Measurements from ENCODE around the gene PROK2. TPM values are rescaled to one million over a fixed set of nuclear protein-coding genes. Genes with fewer than 3 reads are reported as not detected.

PROK2 gene, protein sequence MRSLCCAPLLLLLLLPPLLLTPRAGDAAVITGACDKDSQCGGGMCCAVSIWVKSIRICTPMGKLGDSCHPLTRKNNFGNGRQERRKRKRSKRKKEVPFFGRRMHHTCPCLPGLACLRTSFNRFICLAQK
- polyA plus RNA-seq (ENCODE audit: insufficient read length), result 0.30 TPM

DNA sequence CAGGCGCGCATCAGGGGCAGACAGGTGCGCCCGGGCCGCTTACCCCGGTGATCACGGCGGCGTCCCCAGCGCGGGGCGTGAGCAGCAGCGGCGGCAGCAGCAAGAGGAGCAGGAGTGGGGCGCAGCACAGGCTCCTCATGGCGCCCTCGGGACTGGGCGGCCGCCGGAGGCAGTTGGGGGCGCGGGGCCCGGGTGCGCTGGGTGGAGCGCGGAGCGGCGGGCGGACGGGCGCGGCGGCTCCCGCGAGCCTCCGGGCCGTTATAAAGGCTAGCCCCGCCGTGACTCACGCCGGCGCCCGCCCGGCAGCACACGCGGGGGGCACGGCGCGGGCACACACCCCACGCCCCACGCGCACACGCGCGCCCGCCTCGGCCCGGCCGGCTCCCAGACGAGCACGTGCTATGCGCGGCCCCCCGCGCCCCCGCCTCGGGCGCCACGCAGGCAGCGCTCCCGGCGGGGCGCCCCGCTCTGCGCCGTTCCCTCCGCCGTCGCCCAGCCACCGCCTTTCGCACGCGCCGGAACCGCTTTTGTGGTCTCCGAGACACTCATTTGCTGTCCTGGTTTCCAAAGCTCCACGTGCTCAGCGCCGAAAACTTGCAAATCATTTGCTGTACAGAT, at the start of gene PROK2:
Gene PROK2 (minus strand): TSS at position 235 of the 618 bp plus-strand sequence. CDS start 96 bp downstream, at position 139.
- DNase-seq, result peak; percentile 32

DNA sequence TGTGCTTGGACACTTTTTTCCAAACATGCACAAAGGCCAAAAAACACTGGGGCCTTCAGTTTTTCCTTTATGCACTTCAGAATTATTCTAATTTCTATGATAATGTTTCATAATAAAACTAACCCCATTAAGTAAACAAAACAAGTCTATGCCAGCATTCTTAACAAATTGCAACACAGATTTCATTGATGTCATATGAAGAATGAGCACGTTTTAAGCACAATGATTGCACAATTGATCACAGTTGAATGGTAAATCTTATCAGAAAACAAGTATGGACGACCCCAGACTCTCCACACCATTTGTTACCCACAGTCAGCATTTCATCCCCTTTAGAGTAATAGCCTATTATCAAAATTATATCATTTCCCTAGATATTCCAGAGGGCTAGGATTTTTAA, 46.7 kb upstream of the PROK2 start:
- DNase-seq, result no peak

DNA sequence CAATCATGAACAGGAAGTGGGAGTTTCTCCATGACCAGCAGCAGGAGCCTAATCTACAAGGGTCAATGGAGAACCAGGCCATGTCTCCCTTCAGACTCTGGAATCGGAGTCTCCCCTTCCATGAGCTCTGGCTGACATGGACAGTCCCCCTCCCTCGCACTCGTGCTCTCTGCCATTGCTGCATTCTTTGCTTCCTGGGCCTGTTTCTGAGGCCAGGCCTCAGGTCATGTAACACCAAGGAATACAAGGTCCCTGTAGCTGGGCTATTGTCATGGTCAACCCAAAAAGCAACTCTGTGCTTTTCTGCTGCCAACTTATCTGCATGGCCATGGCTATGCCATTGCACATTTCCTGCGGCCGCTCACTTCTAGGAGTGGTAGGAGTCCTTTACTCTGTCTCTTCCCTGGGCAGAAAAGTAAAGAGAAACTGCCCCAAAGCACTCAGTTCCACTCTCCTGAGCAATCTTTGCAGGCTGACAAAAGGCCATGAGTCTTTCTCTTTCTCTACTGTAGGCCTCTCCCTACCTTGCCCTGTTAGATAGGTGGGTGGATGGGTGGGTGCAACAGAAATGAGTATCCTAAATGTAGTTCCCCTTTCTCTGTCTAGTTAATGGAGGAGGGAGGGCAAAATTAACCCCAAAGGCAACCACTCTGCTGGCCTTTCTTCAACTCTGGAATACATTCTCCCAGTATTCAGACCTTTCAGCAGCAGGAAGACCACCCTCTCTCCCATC, 40.8 kb upstream of the PROK2 start:
- no peak for DNase-seq

DNA sequence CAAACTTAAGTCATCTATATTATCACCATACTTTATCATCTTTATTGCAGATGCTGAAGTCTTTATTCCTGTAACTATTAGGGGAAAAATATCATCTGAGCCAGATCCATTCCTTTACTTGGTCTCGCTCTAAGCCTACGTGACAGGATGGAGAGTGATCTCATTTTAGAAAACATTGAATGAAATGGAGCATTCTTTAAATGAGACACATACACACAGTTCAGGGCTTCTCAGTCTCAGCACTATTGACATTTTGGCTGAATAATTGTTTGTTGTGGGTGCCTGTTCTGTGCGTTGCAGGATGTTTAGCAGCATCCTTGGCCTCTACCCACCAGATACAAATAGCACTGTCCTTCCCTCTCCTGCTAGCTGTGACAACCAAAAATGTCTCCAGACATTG, 36.2 kb upstream of the PROK2 start:
- DNase-seq, result no peak

DNA sequence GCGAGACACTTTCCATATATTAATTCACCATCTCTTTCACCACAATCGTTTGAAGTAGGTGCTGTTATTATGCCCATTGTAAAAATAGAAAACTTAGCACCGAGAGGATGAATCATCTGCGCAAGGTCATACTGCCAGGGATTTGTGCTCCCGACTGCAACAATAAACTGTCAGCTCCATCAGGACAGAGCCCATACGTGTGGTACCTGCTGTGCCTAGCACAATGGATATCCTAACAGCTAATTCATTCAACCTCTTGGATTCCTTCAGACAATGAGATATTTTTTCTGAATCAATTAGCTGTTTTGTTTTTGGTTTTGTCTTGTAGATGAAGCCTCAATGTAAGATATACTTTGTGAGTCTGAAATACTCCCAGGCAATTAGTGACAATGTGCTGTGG, 32.3 kb upstream of the PROK2 start:
- no peak for DNase-seq

DNA sequence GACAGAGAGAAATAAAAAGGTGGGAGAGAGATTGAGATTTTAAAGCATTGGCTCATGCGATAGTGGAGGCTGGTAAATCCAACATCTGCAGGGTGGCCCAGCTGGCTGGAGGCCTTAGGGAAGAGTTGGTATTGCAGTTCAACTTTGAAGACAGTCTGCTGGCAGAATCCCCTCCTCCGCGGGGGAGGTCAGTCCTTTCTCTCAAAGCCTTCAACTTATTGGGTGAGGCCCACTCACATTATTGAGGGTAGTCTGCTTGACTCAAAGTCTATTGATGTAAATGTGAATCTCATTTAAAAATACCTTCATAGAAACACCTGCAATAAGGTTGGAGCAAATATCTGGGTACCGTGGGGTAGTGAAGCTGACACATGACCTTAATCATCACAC, 31.8 kb upstream of the PROK2 start:
- DNase-seq, result no peak

DNA sequence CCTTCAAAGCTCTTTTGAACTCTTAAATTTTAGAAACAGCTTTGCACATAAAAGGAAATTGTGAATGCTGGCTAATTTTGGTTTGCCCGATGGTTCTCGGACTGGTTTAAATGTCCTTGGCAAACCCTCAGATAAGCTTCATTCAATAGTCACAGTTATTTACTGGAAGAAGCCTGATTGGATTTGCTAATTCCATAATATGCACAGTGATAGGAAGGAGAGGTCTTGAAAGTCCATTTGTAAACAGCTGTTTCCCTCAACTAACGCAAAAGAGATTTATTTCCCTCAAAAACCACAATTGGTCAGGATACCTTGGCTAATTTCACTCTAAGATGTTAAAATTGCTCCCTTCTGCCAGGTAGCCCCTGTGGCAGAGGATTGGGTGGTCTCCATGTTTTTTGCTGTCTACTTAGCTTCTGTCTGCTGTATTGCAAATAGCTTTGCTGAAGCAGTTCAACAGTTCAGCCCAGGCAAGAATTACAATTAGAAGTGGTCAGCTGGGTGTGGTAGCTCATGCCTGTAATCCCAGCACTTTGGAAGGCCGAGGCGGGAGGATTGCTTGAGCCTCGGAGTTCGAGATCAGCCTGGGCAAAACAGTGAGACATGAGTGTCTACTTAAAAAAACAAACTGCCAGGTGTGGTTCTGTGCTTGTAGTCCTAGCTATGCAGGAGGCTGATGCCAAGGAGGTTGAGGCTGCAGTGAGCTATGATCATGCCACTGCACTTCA, 30.6 kb upstream of the PROK2 start:
- no peak for DNase-seq

DNA sequence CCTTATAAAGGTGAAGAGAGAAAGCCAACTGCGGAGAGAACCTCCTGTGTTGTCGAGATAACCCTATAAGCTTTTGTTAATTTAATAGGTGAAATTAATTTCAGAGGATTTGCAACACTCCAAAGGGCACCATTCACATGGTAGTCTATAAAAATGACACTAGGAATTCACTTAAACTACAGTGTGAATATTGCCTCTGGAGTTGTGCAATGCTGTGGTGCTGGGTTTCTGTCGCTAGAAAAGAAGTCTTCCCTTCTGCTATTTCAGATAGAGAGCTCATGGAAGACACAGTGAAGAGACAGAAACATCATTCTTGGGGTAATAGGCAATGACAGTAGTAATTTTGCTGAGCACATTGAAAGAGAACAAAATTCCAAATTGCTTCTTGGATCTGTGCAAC, 28.8 kb upstream of the PROK2 start:
- DNase-seq, result no peak

DNA sequence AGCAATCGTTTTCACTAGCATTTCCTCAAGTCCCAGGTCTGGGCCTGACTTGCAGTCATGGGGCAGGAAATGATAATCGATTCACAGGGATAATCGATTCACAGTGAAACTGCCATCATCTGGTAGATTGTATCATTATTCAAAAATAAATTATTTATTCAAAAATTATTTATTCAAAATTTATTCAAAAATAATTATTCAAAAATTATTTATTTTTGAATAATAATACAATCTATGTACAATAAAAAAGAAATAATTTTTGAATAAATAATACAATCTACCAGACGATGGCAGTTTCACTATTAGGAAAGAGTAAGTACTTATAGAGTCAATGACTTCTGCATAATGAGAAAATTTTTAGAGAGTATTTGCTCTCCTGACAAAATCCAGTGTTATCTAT, 28.1 kb upstream of the PROK2 start:
- no peak for DNase-seq

DNA sequence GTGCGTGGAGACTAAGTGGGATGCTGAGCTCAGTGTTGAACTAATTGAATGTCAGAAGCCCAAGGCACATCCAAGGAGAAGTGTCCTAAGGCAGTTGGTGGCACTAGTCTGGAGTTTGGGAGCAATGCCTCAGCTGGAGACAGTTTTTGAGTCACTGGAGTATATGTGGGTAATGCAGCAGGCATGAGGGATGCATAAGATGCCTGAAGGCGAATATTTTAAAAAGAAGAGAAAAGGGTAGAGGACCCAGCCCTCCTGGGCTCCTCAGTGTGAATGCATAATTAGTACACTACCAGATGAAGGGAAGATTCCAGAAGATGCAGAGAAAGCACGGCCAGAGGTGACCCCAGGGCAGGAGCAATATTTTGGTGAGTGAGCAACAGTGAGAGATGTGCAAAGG, 25.1 kb upstream of the PROK2 start:
- DNase-seq, result no peak

DNA sequence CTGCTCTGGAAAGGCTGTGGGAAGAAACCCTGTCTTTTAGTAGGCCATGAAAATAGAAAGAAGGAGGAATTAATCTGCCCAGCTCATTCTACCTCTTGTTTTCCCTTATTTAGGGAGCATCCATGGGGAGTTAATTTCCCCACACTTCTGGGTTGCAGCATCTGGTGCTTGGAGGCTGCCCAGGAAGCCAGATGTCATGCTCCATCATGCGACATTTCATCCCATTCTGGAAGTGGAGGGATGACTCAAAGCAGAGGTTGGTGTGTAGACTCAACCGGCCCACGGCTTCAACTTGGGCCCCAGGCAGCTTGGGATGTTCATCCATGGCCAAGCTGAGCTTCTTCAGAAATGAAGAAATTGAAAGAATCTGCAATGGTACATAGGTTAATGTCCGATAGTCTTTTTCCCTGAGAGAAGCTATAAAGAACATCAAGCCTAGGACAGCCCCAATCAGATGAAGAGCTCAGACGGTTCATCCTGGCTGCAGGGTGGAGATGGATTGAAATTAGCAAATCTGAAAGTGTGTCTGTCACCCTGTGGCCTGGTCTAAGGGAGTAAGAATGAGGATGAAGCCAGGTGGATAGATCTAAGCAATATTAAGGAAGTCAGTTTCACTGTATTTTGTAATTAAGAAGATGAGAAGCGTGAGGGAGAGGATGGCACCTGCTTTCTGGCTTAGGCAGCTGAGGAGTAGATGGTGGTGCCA, 24.5 kb upstream of the PROK2 start:
- no peak for DNase-seq

DNA sequence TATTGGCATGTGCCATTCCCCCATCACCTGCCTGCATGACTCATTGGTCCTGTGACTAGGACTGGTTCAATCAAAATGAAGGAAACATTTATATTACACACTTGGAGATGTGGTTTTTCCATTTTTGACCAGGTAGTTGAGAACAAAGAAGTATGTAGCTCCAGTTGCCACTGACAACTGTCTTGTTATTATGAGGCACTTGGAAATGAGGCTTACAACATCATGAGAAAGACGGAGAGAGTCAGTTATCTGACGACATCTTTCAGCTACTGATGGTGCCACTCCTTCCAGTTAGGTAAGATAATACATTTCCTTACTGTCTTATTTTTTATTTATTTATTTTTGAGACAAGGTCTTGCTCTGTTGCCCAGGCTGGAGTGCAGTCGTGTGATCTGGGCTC, 21.8 kb upstream of the PROK2 start:
- DNase-seq, result no peak

DNA sequence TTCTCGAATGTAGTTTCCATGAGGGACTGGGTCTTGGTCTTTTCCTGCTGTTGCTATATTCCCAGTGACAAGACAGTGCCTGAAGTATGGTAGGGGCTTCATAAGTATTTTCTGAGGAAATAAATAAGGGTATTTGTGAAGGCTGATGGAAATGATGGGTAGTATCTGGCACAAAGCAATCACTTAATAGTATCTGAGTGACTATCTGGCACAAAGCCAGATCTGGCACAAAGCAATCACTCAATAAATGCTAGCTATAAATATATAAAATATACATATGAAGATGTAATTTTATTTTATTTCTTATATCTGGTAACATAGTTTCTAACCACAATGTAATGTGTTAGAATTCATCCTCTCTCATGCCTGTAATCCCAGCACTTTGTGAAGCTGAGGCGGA, 20.7 kb upstream of the PROK2 start:
- no peak for DNase-seq

DNA sequence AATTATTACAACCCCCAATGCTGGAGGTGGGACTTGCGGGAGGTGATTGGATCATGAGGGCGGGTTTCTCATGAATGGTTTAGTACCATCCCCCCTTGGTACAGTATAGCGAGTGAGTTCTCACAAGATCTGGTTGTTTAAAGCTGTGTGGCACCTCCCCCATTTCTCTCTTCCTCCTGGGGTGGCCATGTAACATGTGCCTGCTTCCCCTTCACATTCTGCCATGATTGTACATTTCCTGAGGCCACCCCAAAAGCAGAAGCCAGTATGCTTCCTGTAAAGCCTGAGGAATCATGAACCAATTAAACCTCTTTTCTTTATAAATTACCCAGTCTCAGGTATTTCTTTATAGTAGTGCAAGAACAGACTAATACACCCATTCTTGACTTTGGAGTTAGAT, 20.3 kb upstream of the PROK2 start:
- no peak for DNase-seq

DNA sequence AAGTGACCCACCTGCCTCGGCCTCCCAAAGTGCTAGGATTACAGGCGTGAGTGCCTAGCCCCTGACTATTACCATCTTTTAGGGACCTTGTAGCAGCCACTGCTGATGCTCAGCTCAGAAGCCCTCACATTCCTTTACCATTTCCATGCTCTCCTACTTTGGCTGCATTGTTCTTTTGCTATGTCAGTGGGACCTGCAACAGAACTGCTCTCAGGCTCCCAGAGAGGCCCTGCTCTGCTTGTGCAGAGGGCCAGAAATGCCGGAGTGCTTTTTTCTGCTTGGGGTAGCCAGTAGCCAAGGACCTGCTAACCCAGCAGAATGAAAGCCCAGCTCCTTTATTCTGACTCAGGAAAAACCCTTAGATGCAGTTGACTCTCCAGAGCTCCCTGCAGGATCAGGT, 18.3 kb upstream of the PROK2 start:
- no peak for DNase-seq

DNA sequence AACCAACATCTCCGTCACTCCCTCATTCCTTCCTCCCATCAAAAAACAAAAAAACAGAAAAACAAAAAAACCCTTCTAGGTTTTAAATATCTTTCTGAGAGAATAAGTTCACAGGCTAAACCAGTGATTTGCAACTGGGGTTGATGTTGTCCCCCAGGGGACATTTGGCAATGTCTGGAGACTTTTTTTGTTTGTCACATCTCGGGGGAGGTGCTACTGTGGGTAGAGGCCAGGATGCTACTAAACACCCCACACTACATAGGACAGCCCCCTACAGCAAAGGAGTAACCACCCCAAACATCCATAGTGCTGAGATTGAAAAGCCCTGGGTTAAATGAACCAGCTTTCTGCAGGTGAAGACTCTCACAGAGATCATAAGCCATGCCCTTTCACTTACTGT, 17.0 kb upstream of the PROK2 start:
- DNase-seq, result no peak

DNA sequence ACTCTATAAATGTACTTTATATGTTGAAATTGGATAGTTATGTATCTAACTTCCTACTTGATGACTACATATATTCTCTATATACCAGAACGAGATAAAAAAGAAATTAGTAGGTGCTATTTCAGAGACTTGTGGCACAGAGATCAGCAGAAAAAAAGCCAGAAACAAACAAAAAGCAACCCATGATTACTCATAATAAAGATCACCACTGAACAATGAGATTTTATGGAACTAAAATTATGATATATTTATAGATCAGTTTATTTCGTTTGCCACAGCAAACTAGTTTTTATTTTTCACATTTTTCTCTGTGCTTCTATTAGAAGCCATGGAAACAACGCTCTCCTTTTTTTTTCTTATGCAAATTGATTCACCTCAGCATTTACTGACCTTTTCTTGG, 15.1 kb upstream of the PROK2 start:
- DNase-seq, result no peak

DNA sequence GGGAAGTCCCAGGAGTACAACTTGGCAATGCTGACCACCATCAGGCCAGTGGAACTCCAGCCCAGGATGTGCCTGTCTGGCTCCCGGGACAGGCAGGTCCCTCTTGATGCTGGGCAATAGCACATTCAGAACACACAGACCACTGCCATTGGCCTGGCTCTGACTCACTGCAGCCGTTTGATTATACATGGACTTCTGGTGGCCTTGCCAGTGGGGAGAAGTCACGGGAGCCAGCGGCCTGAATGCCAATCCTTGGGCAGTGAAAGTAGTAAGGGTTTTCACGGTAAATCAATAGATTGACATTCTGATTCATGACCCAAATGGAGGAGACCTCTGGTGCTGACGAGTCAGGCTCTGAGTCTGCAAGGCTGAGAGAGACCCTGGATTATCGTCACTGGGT, 12.5 kb upstream of the PROK2 start:
- no peak for DNase-seq

DNA sequence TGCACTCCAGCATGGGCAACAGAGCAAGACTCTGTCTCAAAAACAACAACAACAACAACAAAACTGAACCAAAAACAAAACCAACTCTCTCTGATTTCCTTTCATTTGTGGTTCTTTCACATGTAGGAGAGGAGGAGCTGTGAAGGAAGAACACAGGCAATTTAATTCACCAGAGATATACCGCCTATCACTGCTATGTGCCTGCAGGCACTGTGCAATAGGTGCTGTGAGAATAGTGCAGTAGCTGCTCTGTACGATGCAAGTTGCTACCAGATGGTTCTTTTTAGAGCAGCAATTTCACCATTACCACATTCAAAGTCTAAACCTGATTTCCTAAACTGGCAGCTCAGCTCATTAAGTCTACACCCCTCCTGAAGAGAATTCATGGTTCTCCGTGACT, 11.3 kb upstream of the PROK2 start:
- no peak for DNase-seq

DNA sequence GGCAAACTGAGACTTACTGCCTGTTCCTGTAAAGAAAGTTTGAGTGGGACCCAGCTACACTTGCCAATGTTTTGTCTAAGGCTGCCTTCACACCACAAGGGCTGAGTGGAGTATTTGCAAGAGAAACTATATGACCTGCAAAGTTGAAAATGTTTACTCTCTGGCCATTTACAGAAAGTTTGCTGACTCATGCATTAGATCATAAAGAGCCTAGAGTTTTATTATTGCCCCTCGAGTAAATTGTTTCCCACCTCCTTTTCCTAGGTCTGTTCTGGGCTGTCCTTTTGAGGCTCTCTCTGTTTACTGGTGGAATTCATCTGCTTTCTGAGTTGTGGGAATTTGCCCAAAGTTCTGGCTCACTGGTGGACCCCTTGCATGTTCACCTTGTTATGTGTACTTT, 6.7 kb upstream of the PROK2 start:
- DNase-seq, result no peak

DNA sequence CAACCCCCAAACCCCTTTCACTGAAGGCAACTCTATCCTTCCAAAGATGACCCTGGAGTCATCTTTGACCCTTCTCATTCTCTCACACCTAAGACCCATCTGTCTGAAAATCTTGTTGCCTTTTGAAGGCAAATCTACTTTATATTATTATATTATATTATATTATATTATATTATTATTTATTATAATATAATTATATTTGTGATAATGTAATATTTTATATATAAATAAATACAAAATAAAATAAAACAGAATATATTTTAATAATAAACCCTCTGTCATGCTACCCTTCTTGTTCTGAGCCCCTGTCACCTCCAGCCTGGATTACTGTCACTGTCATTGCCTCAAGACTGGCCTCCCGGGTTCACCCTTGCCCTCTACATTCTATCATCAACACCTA, 5.0 kb upstream of the PROK2 start:
- no peak for DNase-seq

DNA sequence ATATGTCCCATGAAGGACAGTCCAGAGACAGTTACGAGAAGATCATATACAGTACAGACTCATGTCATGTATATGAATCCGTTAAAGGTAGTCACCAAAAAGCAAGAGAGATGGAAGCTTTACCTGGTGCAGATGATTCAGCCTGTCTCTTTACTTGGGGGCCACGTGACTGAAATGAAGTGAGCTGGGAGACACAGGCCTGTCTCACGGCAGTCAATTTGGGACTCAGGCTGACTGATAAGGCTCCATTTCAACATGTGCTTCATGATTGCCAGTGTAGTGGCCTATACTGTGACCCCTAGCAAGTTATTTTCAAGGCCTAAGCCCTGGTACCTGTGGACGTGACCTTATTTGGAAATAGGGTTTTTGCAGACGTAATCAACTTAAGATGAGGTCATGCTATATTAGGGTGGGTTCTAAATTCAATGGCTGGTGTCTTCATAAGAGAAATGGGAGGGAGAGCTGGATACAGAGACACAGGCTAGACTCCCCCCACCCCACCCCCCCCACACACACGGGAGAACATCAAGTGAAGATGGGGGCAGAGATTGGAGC, 3.0 kb upstream of the PROK2 start:
- DNase-seq, result no peak

DNA sequence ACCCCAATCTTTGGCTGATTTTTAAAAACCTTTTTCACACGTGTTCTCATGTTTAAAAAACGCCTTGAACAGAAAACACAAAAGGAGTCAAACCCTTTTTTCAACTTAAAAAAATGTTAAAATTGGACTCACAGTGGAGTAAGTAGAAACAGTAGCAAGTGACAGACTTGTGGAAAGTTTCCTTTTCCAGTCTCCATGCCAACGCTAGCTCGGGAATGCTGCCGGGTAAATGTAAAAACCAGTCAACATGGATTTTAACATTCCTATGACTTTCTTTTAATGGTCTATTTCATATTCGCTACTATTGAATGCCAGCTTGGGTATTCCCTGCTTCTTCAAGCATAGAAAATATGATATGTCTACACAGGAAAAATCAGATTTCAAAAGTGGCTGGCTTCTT, 1.6 kb upstream of the PROK2 start:
- peak; percentile 64 for DNase-seq

All from hindlimb muscle (tissue), 1 donor.